ENCODE results near the gene RESF1. TPM values are rescaled to one million over a fixed set of nuclear protein-coding genes. Genes with fewer than 3 reads are reported as not detected.

The RESF1 gene
- total and polyA plus RNA-seq, 2 experiments from 2014 or later: 134 to 313 TPM

- TF ChIP-seq EZH2 (IDR thresholded peaks at IDR 0.05; ENCODE audit: low read depth, unreplicated experiment) (no peak), STAT1 (IDR thresholded peaks at IDR 0.05; ENCODE audit: unreplicated experiment) (no peak), EZH2phosphoT487 (IDR thresholded peaks at IDR 0.05; ENCODE audit: unreplicated experiment) (no peak), CREB1 (CRISPR knock-in tag; IDR thresholded peaks at IDR 0.05; ENCODE audit: low read depth) (no peak), ETS1 (IDR thresholded peaks at IDR 0.05) (no peak)
These were observed 5.9 kb downstream of the RESF1 start (continued) for GRCh38 chr12:31965090-31965489.

DNA sequence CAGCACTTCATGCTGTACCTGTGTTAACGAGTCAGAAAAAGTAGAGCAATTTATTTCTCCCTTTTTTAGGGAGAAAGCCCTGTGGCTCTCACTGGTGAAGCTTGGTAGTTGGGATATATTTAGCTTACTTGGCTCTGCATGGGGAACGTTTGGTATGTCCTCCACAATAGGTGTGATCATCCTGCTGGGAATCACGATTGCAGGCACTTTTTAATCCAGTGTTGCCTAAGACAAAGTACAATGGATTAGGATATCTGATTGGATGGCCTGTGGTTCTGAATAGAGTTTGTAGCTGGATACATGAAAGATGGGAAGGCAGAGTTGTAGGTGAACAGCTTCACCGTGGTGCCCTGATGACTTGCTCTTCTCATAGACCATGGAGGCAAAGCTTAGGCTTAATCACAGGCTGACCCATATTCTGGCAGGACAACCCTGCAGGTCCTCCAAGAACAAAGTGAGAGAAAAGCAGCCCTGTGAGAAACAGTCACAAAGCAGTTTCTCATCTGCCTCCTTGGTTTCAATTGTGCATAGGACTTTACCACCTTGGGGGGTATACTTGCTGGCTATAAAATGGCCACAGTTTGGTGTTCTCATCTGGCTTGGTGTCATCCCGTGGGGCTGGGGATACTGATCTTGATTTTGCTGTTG, 7.5 kb downstream of the RESF1 start:
- Histone ChIP-seq H3K27me3 (ENCODE audit: insufficient read depth) (no peaks in the 10 kb centered on the region), H3K4me2 (peak overlapping the region; percentile 42), H4K20me1 (replicated peaks; ENCODE audit: insufficient read depth) (peaks cover 53% of the 10 kb centered on the region), H2AFZ (no peak overlapping the region), H3F3A (replicated peaks; ENCODE audit: low read depth) (peaks cover 19% of the 10 kb centered on the region), H3K4me1 (ENCODE audit: insufficient read depth) (peaks cover 58% of the 10 kb centered on the region), H3K79me2 (replicated peaks; ENCODE audit: insufficient read depth) (peaks cover 100% of the 10 kb centered on the region), H3K27ac (ENCODE audit: low read depth) (peak overlapping the region; percentile 76), H3K36me3 (ENCODE audit: insufficient read depth) (peaks cover 37% of the 10 kb centered on the region), H3K9me2 (ENCODE audit: insufficient read depth) (no peaks in the 10 kb centered on the region), H3K4me3 (peak overlapping the region; percentile 10; the same call in 1 of the 2 replicates)
- Mint-ChIP-seq H3K27ac (peak overlapping the region; percentile 32; the same call in 1 of the 2 replicates), H3K4me1 (peaks cover 35% of the 10 kb centered on the region), H3K36me3 (ENCODE audit: low read depth) (peaks cover 92% of the 10 kb centered on the region), H3K4me3 (peak overlapping the region; percentile 13; the same call in 1 of the 3 replicates), H3K9me3 (peaks cover 15% of the 10 kb centered on the region), H3K27me3 (ENCODE audit: insufficient read depth, low read depth, poor library complexity) (peaks cover 5% of the 10 kb centered on the region)
- ATAC-seq (peak; percentile 58), DNase-seq (ENCODE audit: low spot score) (no peak)
- TF ChIP-seq, protein P1, sequence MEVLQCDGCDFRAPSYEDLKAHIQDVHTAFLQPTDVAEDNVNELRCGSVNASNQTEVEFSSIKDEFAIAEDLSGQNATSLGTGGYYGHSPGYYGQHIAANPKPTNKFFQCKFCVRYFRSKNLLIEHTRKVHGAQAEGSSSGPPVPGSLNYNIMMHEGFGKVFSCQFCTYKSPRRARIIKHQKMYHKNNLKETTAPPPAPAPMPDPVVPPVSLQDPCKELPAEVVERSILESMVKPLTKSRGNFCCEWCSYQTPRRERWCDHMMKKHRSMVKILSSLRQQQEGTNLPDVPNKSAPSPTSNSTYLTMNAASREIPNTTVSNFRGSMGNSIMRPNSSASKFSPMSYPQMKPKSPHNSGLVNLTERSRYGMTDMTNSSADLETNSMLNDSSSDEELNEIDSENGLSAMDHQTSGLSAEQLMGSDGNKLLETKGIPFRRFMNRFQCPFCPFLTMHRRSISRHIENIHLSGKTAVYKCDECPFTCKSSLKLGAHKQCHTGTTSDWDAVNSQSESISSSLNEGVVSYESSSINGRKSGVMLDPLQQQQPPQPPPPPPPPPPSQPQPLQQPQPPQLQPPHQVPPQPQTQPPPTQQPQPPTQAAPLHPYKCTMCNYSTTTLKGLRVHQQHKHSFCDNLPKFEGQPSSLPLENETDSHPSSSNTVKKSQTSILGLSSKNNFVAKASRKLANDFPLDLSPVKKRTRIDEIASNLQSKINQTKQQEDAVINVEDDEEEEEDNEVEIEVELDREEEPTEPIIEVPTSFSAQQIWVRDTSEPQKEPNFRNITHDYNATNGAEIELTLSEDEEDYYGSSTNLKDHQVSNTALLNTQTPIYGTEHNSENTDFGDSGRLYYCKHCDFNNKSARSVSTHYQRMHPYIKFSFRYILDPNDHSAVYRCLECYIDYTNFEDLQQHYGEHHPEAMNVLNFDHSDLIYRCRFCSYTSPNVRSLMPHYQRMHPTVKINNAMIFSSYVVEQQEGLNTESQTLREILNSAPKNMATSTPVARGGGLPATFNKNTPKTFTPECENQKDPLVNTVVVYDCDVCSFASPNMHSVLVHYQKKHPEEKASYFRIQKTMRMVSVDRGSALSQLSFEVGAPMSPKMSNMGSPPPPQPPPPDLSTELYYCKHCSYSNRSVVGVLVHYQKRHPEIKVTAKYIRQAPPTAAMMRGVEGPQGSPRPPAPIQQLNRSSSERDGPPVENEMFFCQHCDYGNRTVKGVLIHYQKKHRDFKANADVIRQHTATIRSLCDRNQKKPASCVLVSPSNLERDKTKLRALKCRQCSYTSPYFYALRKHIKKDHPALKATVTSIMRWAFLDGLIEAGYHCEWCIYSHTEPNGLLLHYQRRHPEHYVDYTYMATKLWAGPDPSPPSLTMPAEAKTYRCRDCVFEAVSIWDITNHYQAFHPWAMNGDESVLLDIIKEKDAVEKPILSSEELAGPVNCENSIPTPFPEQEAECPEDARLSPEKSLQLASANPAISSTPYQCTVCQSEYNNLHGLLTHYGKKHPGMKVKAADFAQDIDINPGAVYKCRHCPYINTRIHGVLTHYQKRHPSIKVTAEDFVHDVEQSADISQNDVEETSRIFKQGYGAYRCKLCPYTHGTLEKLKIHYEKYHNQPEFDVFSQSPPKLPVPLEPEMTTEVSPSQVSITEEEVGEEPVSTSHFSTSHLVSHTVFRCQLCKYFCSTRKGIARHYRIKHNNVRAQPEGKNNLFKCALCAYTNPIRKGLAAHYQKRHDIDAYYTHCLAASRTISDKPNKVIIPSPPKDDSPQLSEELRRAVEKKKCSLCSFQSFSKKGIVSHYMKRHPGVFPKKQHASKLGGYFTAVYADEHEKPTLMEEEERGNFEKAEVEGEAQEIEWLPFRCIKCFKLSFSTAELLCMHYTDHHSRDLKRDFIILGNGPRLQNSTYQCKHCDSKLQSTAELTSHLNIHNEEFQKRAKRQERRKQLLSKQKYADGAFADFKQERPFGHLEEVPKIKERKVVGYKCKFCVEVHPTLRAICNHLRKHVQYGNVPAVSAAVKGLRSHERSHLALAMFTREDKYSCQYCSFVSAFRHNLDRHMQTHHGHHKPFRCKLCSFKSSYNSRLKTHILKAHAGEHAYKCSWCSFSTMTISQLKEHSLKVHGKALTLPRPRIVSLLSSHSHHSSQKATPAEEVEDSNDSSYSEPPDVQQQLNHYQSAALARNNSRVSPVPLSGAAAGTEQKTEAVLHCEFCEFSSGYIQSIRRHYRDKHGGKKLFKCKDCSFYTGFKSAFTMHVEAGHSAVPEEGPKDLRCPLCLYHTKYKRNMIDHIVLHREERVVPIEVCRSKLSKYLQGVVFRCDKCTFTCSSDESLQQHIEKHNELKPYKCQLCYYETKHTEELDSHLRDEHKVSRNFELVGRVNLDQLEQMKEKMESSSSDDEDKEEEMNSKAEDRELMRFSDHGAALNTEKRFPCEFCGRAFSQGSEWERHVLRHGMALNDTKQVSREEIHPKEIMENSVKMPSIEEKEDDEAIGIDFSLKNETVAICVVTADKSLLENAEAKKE (CRISPR knock-in tag; IDR thresholded peaks at IDR 0.05): no peak; the same call in 1 of the 2 replicates
- TF ChIP-seq ZNF331 (CRISPR knock-in tag; IDR thresholded peaks at IDR 0.05; ENCODE audit: low read depth): no peak
- no peak for TF ChIP-seq NANOG (IDR thresholded peaks at IDR 0.05; ENCODE audit: borderline replicate concordance)
- TF ChIP-seq, protein P2, sequence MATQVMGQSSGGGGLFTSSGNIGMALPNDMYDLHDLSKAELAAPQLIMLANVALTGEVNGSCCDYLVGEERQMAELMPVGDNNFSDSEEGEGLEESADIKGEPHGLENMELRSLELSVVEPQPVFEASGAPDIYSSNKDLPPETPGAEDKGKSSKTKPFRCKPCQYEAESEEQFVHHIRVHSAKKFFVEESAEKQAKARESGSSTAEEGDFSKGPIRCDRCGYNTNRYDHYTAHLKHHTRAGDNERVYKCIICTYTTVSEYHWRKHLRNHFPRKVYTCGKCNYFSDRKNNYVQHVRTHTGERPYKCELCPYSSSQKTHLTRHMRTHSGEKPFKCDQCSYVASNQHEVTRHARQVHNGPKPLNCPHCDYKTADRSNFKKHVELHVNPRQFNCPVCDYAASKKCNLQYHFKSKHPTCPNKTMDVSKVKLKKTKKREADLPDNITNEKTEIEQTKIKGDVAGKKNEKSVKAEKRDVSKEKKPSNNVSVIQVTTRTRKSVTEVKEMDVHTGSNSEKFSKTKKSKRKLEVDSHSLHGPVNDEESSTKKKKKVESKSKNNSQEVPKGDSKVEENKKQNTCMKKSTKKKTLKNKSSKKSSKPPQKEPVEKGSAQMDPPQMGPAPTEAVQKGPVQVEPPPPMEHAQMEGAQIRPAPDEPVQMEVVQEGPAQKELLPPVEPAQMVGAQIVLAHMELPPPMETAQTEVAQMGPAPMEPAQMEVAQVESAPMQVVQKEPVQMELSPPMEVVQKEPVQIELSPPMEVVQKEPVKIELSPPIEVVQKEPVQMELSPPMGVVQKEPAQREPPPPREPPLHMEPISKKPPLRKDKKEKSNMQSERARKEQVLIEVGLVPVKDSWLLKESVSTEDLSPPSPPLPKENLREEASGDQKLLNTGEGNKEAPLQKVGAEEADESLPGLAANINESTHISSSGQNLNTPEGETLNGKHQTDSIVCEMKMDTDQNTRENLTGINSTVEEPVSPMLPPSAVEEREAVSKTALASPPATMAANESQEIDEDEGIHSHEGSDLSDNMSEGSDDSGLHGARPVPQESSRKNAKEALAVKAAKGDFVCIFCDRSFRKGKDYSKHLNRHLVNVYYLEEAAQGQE (IDR thresholded peaks at IDR 0.05; ENCODE audit: unreplicated experiment): no peak
- no peak for TF ChIP-seq EZH2phosphoT487 (IDR thresholded peaks at IDR 0.05; ENCODE audit: unreplicated experiment)
- TF ChIP-seq POLR2AphosphoS5 (IDR thresholded peaks at IDR 0.05; ENCODE audit: low read depth): no peak
- no peak for TF ChIP-seq ETS1 (IDR thresholded peaks at IDR 0.05)
- no peak for TF ChIP-seq ZNF114 (CRISPR knock-in tag; IDR thresholded peaks at IDR 0.05)
- no peak for TF ChIP-seq CREB1 (CRISPR knock-in tag; IDR thresholded peaks at IDR 0.05; ENCODE audit: low read depth)

All from GM23338 (cell line).